AG04450 (cell line): Measurements from ENCODE around the gene ARHGEF4. TPM values are rescaled to one million over a fixed set of nuclear protein-coding genes. Genes with fewer than 3 reads are reported as not detected.

ENCODE experiments used
- CTCF ChIA-PET: fragments of 300-600, 350-600 bp; formaldehyde crosslinking; extraction: SDS; loops from one replicate; lab custom pipeline; 2022; ENCODE audit warnings: antibody characterized with exemption, inconsistent platforms; lab: Charles Lee
- POLR2A ChIA-PET: fragments of 350-600 bp; formaldehyde crosslinking; extraction: SDS; loops from one replicate; lab custom pipeline; 2021; ENCODE audit warnings: antibody characterized with exemption, inconsistent platforms; lab: Yijun Ruan, JAX
- DNase-seq: peaks from one replicate; pipeline ENCODE4 v3.0.0-alpha.2; 2011; ENCODE audit warnings: low read depth, low spot score
- H3K27ac ChIP-seq: one replicate; pipeline ENCODE4 v1.5.1; 2012; ENCODE audit warnings: low read depth, low read length, control low read depth
- H3K27me3 ChIP-seq: one replicate; pipeline ENCODE4 v1.6.0; 2012; ENCODE audit warnings: low read length; ENCODE audit not compliant: control insufficient read depth, insufficient read depth
- H3K4me3 ChIP-seq: 2 replicates; pipeline ENCODE4 v1.5.1; 2011; ENCODE audit warnings: mild to moderate bottlenecking, low read depth, low read length, control low read depth
- H3K9me3 ChIP-seq: 2 replicates; pipeline ENCODE4 v1.5.1; 2012; ENCODE audit warnings: low read length; ENCODE audit not compliant: control insufficient read depth, insufficient read depth
- CTCF ChIP-seq: IDR thresholded peaks from 2 replicates; pipeline ENCODE4 v1.5.1; 2011; ENCODE audit warnings: low read depth, low read length, control low read depth, inconsistent platforms
- polyA plus RNA-seq: library from polyadenylated mRNA; depleted of rRNA; stranded (reverse); fragments of >200 nt; gene quantifications from 2 replicates; pipeline ENCODE4 v1.2.3, GENCODE V29; 2011

ARHGEF4 gene
- polyA plus RNA-seq, 1 experiment = 0.95 TPM

- ChIA-PET CTCF (no interaction called here), POLR2A (no interaction called here)
- Histone ChIP-seq H3K9me3 (no peaks in the 10 kb centered on the region; the same call in 1 of the 2 replicates), H3K4me3 (no peak overlapping the region), H3K27ac (no peak overlapping the region), H3K27me3 (peaks cover 37% of the 10 kb centered on the region)
- DNase-seq = no peak
- no peak for TF ChIP-seq CTCF
Measured at GRCh38 chr2:130841741-130842365, 5.1 kb downstream of the ARHGEF4 start.

- Histone ChIP-seq H3K9me3 (no peaks in the 10 kb centered on the region; the same call in 1 of the 2 replicates), H3K27me3 (peaks cover 32% of the 10 kb centered on the region), H3K4me3 (no peak overlapping the region), H3K27ac (no peak overlapping the region)
- ChIA-PET CTCF (interaction anchor here (2.8 kb wide), 1 partner anchor 31 kb away, joined by 10 read pairs; no protein-coding TSS in a partner anchor), POLR2A (interaction anchor here (0.5 kb wide), 1 partner anchor 9 kb away, joined by 7 read pairs; no protein-coding TSS in a partner anchor)
- no peak for TF ChIP-seq CTCF
- DNase-seq = no peak
Measured at GRCh38 chr2:130842770-130843169, 6.1 kb downstream of the ARHGEF4 start.

- Histone ChIP-seq H3K27me3 (peaks cover 27% of the 10 kb centered on the region), H3K4me3 (no peak overlapping the region), H3K9me3 (no peaks in the 10 kb centered on the region; the same call in 1 of the 2 replicates), H3K27ac (no peak overlapping the region)
- no peak for TF ChIP-seq CTCF
- no peak for DNase-seq
- CTCF ChIA-PET = interaction anchor here (1.2 to 2.8 kb wide), 2 partner anchors 30 to 32 kb away, joined by 3 to 10 read pairs; no protein-coding TSS in a partner anchor
- POLR2A ChIA-PET = no interaction called here
Measured at GRCh38 chr2:130843321-130843985, 6.7 kb downstream of the ARHGEF4 start.

DNA sequence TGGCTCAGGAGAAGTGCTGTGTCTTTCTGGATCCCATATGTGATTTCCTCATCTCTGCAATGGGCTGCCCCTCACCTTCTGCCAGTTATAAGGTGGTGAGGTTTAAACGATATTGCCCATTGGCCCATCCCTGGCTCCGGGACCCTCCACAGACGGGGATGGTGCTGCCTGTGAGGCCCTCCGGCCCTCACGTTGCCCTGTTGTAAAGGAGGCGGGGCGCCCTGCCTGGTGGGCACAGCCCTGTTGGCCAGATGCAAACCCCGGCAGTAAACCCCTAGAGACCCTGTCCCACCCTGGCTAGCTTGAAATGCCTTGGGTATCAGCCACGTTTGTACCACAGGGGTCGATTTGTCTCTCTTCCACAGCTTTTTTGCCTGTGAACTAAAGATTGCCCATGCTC is 7.4 kb downstream of the ARHGEF4 start:
- CTCF ChIA-PET = interaction anchor here (0.6 to 2.8 kb wide), 3 partner anchors 29 to 47 kb away, joined by 3 to 10 read pairs (median 3); no protein-coding TSS in a partner anchor
- Histone ChIP-seq H3K4me3 (no peak overlapping the region), H3K27ac (no peak overlapping the region), H3K27me3 (peaks cover 20% of the 10 kb centered on the region), H3K9me3 (no peaks in the 10 kb centered on the region; the same call in 1 of the 2 replicates)
- DNase-seq = no peak
- TF ChIP-seq CTCF = no peak
- POLR2A ChIA-PET = no interaction called here

- H3K9me3 ChIP-seq = no peaks in the 10 kb centered on the region; the same call in 1 of the 2 replicates
- peaks cover 22% of the 10 kb centered on the region for H3K27me3 ChIP-seq
- POLR2A ChIA-PET = no interaction called here
- CTCF ChIA-PET = no interaction called here
- H3K4me3 ChIP-seq = no peak overlapping the region
- no peak overlapping the region for H3K27ac ChIP-seq
- no peak for TF ChIP-seq CTCF
- no peak for DNase-seq
Measured at GRCh38 chr2:130845505-130846085, 8.9 kb downstream of the ARHGEF4 start.
